GM03348 (cell line): ENCODE data around the gene APOO.
A peak's percentile ranks its signal among the peaks of the same experiment; 100 is the strongest.

Experiments
- DNase-seq: peaks from one replicate; pipeline ENCODE4 v3.0.0; 2012; ENCODE audit warnings: low spot score

Gene APOO

DNA sequence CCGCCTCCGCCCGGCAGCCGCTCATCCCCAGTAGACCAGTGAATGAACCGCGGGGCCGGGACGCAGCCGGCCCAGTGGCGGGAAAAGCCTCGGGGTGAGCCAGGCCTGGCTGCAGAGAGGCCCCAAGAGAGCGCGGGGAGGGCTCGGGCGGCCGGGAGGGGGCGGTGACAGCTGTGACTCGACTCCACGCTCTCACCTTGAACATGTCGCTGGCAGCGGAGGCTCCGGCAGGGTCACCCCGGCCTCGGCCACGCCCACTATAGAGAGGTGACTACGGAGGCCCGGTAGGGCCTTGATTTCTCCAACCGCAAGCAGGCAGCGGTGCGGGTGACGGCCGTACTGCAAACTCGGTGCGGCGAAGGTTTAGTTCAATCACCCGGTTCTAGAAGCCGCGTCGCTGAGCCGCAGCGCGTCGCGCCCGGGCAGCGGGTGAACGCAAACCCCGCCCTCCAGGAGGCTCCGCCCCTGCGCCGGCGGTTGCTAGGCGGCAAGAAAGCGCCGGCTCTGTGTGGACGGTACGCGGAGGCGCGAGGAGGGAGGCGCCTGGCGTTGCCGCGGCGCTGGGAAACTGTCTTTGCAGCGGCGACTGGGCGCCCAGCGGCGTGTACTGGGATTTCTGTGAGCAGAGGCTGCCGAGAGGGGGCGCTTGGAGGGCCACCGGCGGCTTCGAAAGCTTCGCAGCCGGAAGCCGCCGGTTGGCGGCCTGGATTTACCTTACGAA, at the start of gene APOO, which contains the start of gene CXorf58:
TSS of gene APOO (minus strand) at position 441 of the 721 bp plus-strand sequence. CDS start at position 205, 236 bp downstream.
TSS of gene CXorf58 (plus strand) at position 509 of the 721 bp plus-strand sequence. CDS start 2,297 bp downstream, outside the sequence.
- peak; percentile 92 for DNase-seq

DNA sequence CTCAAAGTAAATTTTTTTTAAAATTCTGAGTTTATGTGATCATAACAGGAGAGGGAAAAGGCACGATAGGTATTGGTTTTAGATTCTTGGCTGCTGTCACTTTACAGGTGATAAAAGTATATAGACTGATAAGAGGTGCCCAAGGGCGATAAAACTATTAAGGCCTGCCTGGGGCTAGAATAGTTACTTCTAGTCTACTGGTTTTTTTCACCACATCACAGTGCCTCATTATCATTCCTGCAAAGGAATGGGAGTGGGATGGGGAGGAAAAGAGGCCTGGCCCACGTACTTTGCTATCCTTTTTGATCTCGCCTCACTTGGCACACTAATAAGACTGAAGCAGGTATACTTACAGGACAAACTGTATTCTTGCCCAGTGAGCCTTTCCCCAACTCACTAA, 46.7 kb upstream of the APOO start:
- DNase-seq, result no peak

DNA sequence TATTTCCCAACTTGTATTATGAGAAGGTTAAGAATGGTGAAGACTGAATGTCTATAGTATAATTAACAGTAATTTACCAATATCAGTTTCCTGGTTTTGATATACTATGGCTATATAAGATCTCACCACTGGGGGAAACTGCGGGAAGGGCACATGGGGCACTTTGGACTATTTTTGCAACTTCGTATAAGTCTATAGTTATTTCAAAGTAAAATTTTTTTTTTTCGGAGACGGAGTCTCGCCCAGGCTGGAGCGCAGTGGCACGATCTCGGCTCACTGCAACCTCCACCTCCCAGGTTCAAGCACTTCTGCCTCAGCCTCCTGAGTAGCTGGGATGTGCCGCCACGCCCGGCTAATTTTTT, 46.2 kb upstream of the APOO start:
- no peak for DNase-seq

DNA sequence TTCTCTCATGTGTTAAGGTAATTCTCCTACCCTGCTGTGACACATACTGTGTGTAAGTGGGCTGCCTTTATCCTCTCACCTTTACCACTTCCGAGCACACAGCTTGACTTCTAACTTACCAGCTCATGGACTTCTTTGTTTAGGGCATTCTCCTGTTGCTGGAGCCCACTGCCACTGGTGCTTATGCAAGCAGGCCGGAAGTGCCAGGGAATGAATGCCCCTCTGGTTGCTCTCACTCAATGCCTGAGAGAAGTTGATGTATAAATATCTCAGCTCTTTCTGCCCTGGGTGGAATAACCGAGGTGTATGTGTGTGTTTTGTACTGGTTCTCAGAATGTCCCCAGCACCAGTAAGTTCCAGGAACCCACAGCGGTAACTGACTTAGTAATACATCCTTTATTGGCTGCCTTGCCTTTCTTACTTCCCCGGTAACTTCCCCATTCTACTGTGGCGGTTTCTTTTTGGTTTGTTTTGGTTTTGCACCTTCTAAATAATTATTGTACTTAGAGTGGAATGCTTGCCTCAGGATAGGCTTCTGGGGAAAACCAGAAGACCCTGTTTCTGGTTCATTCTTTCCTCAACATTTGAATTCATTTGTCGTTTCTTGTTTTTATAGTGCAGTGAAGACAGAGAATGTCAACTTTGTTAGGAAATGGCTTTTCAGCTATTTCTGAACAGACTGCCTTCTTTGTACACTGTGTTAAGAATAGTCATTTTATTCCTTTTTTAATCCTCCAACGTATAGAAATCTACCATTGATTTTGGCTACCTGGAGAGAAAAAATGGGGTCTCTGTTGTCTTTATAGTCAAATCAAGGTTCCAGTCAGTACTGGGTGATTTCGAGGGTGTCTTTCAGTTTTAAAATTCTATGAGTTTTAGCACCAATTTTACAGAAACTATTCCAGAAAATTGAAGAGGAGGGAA, 45.5 kb upstream of the APOO start:
- DNase-seq, result no peak

DNA sequence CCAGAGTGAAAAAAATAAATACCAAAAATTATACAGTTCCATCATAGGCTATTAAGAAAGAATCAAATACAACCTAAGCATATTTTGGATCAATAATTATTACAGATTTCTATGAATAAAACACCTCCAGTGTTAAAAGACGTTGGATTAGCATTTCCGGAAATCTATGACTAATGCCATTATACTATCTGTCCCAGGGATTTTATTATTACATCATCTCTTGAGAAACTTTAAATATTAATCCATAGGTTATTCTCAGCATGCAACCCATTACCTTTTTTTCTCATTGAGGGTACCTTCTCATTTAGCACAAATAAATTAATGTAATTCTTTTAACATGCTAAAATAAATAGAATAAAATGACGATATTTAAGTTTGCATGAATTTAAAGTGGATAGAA, 44.7 kb upstream of the APOO start:
- no peak for DNase-seq

DNA sequence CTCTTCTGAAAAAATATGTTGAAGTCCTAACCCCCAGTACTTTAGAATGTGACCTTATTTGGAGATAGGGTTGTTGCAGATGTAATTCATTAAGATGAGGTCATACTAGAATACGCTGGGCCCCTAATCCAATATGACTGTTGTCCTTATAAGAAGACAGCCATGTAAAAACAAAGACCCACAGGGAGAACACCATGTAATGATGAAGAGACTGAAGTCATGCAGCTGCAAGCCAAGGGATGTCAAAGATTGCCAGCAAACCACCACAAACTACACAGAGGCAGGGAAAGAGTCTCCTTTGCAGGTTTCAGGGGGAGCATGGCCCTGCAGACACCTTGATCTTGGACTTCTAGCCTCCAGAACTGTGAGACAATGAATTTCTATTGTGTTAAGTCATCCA, 37.5 kb upstream of the APOO start:
- DNase-seq, result no peak

DNA sequence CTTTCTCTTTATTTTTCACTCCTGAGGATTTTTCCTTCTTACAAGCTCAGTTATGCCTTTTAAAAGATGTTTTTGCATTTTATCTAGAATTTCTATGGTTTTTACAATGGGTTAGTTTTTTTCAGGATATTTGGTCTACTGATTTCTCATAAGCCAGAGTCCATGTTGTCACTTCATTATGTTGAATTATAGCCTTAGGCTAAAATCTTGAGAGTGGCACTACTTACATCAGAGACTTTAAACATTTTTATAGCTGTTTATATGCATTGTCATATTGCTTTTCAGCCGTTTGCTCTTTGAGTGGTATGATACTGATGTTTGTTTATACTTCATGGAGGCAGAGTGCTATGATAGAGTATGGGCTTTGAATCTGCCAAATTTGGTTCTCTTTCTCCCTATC, 36.5 kb upstream of the APOO start:
- no peak for DNase-seq

DNA sequence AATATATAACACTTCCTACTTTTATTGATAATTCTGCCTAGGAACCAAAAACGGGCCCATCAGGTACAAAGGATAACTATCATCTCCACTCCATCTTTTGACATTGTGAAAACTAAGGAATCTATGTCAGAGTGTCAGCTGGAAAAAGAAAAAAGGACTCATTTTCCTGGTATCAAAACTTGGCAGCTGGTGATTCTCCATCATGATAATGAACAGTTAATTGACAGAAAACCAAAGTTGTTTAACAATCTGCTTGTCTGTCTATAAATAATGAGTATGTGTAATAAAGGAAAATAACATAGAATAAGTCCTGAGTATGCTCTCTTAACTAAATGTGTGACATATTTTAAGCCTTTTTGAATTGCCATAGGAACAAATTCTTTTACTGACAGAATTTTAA, 31.5 kb upstream of the APOO start:
- no peak for DNase-seq

DNA sequence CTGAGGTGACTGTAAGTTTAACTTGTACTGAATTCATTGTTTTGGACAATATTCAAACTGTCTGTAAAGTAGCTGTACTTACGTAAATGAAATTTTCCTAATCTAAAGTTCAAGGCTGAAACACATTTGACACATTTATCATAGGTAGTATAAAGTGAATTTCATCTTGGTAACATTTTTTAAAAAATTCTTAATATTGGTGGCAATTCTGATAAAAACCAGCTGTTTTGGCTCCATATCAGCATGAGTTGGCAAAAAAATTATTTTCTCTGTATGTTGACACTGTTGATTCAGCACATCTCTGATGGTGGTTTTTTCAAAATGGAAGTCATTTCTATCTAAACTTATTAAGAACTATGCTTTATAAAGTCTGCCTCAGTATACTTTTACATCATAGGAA, 31.0 kb upstream of the APOO start:
- DNase-seq, result peak; percentile 10

DNA sequence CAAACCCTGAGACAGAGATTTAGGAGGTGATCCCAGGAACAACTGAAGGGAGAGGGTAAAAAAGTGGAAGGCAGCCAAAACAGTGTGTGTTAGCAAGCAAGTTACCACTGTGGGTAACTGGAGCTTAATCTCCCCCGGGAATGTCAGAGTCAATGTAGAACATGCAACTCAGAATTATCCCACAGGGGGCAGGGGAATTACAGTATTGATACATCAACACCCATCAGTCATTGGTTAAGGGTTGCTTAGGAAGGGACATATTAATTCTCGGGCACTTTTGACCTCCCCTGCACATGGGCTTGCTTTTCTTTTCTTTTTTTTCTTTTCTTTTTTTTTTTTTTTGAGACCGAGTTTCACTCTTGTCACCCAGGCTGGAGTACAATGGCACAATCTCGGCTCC, 29.4 kb upstream of the APOO start:
- DNase-seq, result no peak

DNA sequence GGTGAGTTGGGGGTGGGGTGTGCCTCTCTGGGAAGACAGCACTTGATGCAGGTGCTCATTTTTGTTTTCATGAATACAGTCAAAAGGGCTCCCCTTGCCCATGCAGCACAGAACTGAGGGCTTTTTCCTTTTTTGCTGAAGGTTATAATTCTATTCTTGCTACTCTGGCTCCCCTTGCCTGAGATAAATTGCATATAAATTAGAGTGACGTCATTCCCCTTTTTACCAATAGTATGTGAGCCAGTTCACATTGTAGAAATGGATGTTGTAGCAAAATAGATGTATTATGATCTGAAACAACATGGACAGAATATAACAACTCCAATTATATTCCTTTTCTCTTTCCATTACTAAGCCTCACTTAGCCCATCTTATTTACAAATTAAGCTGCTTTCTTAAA, 28.4 kb upstream of the APOO start:
- no peak for DNase-seq

DNA sequence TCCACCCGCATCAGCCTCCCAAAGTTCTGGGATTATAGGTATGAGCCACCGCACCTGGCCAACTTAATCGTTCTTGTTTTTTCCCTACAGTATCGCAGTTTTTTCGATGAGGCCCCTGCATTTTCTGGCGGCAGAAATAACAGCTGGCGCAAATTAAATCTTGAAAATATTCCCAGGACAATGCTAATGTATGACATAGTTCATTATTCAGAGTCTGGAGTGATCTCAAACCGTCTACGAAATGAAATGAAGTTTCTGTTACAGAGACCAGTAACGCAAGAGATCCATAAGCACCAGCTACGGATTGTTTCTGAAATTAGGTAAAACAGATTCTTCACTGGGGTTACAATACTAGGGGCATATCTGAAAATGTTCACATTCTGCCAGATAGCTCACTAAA, 27.4 kb upstream of the APOO start:
- DNase-seq, result peak; percentile 30

DNA sequence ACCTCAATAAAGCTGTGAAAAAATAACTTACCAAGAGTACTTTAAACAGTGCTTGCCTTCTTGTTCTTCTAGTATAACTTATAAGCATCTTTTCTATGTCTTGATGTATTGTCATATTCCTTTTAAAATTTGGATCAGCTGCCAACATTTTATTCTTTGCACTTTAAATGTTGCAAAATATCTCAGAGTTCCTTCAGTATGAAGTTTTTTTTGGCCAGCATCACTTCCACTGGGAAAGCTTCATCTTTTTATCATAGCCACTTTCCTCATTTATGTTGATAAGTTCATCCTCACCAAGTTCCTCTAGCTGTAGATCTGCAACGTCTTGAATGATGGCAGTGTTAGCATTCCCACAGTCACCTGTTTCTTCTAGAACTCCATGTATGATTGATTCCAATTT, 24.3 kb upstream of the APOO start:
- no peak for DNase-seq

DNA sequence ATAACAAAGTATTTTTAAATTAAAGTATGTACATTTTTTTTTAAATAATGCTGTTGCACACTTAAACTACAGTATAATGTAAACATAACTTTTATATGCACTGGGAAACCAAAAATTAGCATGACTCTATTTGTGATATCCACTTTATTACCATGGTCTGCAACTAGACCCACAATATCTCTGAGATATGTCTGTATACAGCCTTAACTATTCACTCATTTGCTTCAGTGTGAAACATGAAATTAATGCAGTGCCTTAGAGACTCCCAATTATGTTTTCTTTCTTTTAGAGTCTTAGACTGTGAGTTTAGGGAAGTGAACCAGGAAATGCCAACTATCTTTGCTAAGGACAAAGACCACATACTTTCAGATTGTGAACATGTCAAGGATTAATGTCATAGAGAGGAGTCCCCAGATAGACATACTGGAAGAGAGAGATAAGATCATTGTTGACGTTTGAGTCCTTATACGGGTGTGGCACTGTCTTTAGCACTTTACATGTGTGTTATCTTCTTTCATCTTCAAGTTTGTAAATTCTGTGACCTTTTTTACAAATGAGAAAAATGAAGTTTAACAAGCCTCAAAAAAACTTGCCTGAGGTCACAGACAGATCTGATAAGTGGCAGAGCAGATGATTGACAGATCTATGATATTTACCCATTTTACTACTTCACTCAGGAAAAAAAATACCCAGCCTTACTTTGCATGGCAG, 23.3 kb upstream of the APOO start:
- DNase-seq, result no peak

DNA sequence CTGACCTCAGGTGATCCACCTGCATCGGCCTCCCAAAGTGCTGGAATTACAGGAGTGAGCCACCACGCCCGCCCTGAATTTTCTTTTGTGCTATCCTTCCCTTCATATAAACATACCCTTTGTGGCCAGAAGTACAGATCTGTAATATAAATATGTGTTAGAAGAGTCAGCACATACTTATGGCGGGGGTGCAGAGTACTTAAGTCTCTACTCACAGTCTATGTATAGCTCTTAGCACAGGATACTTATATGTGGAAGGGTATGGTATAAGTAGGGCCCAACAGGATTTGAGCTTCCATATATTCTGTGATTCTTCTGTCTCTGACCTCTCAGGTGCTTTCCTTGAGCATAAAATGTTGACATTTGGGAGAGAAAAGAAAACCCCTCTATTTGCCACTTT, 18.3 kb upstream of the APOO start:
- DNase-seq, result no peak

DNA sequence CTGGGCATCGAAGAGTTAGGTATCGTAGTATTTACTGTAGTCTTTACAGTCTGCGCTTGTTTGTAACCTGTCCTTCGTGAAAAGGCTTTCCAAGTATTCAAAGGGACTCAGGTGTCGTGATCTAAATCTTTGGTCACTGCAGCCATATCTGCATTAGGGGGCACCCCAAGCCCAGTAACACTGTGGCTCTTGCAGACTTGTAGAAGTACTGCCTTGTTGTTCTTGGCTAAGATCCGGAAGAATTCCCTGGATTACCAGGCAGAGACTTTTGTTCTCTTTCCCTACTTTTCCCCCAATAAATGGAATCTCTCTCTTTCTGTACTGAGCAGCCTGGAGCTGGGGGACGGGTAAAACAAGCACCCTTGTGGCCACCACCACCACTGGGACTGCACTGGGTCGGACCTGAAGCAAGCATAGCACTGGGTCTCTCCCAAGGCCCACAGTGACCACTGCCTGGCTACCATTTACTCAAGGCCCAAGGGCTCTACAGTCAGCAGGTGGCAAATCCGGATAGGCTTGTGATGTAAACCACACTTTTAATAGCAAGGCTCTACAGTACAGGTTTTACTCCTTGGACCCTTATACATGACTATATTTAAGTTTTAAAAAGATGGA, 12.1 kb upstream of the APOO start:
- no peak for DNase-seq

DNA sequence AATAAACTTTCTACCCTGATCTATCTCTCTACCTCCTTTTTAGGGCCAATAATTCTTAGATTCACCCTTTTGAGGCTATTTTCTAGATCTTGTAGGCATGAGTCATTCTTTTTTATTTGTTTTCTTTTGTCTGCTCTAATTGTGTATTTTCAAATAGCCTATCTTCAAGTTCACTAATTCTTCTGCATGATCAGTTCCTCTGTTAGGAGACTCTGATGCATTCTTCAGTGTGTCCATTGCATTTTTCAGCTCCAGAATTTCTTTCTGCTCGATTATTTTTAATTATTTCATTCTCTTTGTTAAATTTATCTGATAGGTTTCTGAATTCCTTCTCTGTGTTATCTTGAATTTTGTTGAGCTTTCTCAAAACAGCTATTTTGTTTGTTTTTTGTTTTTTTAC, 11.4 kb upstream of the APOO start:
- DNase-seq, result no peak

DNA sequence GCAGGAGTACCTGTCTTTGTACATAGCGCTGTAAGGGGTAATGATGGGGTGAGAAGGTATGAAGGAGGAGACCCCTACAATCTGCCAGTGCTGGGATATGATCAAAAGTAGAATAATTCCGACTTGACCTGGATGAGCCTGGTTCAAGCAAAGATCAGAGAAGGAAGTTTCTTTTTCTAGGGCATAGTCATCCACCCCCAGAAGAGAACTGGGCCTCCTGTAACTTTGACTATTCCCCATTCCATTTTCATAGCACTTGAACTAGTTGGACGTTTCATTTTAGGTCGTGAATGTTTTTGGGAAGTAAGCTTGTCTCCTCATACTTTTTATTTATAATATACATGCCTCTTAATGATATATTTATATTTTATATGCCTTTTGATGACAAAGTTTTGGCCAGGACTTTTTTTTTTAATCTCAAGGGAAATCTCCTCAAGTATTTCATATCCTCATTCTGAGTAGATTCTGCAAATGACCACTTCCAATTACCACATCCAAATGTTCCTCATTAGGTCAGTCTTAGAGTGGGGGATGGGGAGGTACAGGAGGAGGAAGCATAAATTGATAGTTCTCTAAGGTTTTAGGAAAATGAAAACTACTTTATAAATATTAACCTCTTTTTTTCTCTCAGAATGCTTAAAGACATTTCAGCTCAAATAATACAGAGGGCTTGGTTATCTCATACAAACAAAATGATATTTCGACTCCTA, 3.5 kb upstream of the APOO start:
- no peak for DNase-seq

DNA sequence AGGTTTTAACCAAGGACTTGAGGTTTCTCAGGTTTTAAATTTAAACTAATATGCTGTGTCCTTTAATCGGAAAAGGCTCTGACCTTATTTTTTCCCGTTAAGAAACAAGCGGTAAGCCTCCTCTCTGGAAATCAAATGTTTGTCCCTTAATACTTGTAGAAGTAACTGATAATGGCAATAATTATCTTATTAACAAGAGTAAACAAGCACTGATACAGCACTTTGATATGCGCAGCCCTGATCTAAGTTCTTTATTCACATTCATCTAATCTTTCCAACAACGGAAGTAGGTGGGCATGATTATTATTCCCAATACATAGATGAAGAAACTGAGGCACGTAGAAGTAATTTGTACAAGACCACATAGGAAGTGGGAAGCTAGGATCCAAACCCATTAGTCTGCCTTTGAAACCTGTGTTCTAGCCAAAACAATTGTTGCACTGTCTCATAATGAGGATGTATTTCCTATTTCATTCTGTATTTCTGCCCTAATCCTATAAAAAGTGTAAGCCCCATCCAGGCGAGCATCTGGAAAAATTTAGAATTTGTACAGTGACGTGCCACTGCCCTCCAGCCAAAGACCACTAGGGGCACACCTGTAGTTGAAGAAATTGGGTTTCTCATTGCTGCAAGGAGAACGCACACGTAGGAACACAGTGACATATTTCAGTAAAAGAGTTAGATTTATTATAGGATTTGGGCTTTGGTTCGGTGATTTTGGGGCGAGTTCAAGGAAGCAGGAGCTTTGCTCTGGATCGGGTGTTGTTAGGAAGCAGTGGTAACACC, 674 bp upstream of the APOO start:
- DNase-seq, result no peak

DNA sequence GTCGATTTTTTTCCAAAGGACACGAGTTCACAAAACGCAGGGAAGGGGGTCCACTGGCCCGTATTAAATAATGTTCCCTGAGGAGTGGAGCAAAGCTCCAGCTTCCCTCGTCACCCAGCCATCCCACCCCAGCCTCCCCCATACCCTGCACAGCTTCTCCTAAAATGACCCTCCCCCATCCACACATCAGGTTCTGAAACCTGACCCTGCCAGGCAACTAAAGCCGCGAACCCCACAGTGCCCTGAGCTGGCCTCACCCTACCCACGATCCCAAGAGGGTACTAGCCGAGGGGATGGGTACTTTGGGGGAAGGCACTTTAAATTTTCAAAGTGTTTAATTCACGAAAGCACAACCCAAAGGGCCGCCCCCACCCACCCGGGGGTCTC, 634 bp downstream of the APOO start:
- DNase-seq, result no peak

DNA sequence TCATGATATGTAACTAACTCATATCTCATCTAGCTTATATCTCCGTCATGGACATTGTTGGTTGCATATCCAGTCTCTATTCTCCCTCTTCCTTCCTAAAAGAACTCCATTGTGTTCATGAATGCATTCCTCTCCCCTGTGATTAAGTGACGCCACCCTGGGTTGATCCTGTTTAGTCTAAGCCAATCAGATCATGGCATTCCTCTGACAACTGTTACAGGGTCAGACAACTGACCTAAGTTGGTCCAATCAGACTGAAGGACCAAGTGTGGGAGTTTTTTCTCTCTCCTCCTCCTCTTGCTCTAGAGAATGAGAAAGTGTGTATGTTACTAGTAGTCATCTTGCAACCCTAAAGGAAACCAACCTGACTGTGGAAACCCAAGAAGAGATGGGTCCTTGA, 3.6 kb downstream of the APOO start:
- DNase-seq, result no peak
